Activated T-helper 2 cell treated with anti-CD3 and anti-CD28 coated beads, Interferon-gamma antibody, Interleukin-2, Interleukin-4, amounts not matched to agents 10 μg/mL and 5 μg/mL and 100 μg/mL, durations not matched to agents 14 hours and 24 hours and 36 hours (primary cell): ENCODE measurements around the gene UHRF2. TPM values are rescaled to one million over a fixed set of nuclear protein-coding genes. Genes with fewer than 3 reads are reported as not detected.
"Not testable (repeated sequence)": the region's sequence is repeated elsewhere in the genome, so short reads cannot be mapped to it uniquely, and the experiment has no call there.

Experiments used
- DNase-seq: peaks from one replicate; pipeline ENCODE4 v3.0.0; 2021; ENCODE audit warnings: low spot score
- H3K27ac Mint-ChIP-seq: one replicate; pipeline ENCODE4 v1.8.0; 2021; ENCODE audit warnings: mixed read lengths
- H3K27me3 Mint-ChIP-seq: one replicate; pipeline ENCODE4 v1.8.0; 2021; ENCODE audit warnings: low read depth, mixed read lengths
- H3K36me3 Mint-ChIP-seq: one replicate; pipeline ENCODE4 v1.8.0; 2021; ENCODE audit warnings: low read depth, mixed read lengths
- H3K4me1 Mint-ChIP-seq: one replicate; pipeline ENCODE4 v1.8.0; 2021; ENCODE audit warnings: low read depth, mixed read lengths
- H3K4me3 Mint-ChIP-seq: one replicate; pipeline ENCODE4 v1.8.0; 2021; ENCODE audit warnings: low read depth, mild to moderate bottlenecking, moderate library complexity, mixed read lengths
- H3K9me3 Mint-ChIP-seq: one replicate; pipeline ENCODE4 v1.8.0; 2021; ENCODE audit warnings: mixed read lengths
- intact Hi-C: fragments of 100-400 bp; cut with micrococcal nuclease; formaldehyde crosslinking; loops from one replicate; pipeline ENCODE4 v1.15.1; 2023
- total RNA-seq: library from RNA; stranded (reverse); gene quantifications from 2 replicates; pipeline ENCODE4 v1.2.3, GENCODE V29; 2022

UHRF2 gene
- total RNA-seq, 1 donor from 2014 or later: 79.7 TPM

DNA sequence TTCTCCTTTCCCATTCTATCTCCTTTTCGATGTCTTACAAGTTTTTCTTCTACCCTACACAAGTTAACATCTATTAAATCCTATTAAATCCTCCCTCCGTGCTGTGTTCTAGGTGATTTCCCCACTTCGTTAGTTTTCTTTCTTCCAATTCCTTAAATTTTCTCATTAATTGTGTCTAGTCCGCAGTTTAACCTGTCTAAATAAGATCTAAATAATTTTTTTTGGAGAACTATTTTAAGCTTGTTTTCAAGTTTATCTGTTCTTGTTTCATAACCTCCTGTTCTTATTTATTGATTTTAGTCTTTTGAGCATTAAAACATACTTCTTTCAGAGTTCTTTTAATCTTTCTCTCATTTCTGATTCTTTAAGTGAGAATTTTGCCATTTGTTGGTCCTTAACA, 109.3 kb downstream of the UHRF2 start:
- Mint-ChIP-seq H3K27me3 (no peaks in the 10 kb centered on the region), H3K4me3 (no peak overlapping the region), H3K36me3 (peaks cover 37% of the 10 kb centered on the region), H3K27ac (no peak overlapping the region), H3K9me3 (peaks cover 12% of the 10 kb centered on the region), H3K4me1 (peaks cover 4% of the 10 kb centered on the region)
- no peak for DNase-seq
- intact Hi-C loops: no loop called here

DNA sequence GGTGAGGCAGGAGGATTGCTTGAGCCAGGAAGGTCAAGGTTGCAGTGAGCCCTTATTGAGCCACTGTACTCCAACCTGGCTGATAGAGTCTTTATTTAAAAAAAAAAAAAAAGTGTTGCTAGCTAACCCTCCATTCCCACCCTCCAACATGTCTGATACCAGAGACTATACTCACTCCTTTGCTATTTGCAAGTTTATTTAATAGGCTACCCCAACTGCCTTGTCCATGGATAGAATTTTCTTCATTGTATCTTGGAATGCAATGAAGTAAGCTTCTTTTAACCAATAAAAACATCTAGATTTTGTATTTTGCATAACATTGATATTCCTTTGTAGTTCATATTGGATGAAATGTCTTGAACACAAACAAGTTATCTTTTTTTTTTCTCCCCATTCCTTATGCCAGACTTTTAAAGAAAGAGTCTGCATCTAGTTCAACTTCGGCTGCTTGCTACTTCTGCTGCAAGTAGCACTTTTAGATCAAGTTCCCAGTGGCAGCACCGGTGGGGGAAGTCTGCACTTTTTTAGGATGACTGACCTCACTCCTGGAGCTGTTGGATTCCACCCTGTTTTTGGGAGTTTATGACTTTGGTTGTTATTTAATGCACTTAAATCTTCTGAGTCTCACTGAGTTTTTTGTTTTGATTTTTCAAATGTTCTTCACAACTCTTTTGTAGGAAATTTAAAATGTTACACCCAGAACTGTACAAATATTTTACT, 112.5 kb downstream of the UHRF2 start:
- intact Hi-C loops: no loop called here
- no peak overlapping the region for H3K27ac Mint-ChIP-seq

DNA sequence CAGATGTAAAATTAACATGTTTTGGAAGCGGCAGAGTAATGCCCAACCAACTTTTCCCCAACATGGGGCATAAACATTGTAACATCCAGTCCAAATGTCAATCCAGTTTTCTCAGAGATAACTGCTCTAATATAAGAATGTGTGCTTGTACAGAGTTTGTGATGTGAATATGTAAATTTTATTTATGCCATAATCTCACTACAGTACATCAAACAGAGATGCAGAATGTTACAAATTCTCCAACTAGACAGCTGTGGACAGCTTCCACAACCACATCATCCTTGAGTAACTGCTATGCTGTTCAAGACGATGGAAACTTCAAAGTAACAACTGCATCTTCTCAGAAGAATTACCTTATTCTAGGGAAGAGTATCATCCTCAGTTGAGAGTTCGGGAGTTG, 122.6 kb downstream of the UHRF2 start:
- DNase-seq: no peak
- H3K27me3 Mint-ChIP-seq: no peaks in the 10 kb centered on the region
- peaks cover 4% of the 10 kb centered on the region for H3K4me1 Mint-ChIP-seq
- H3K9me3 Mint-ChIP-seq: no peaks in the 10 kb centered on the region
- intact Hi-C loops: no loop called here
- no peaks in the 10 kb centered on the region for H3K36me3 Mint-ChIP-seq
- no peak overlapping the region for H3K27ac Mint-ChIP-seq
- H3K4me3 Mint-ChIP-seq: no peak overlapping the region

More for the DNA sequence above, 112.5 kb downstream of the UHRF2 start:
- DNase-seq: no peak
- no peaks in the 10 kb centered on the region for H3K4me1 Mint-ChIP-seq
- H3K9me3 Mint-ChIP-seq: peaks cover 7% of the 10 kb centered on the region
- peaks cover 16% of the 10 kb centered on the region for H3K36me3 Mint-ChIP-seq
- no peak overlapping the region for H3K4me3 Mint-ChIP-seq
- H3K27me3 Mint-ChIP-seq: no peaks in the 10 kb centered on the region

DNA sequence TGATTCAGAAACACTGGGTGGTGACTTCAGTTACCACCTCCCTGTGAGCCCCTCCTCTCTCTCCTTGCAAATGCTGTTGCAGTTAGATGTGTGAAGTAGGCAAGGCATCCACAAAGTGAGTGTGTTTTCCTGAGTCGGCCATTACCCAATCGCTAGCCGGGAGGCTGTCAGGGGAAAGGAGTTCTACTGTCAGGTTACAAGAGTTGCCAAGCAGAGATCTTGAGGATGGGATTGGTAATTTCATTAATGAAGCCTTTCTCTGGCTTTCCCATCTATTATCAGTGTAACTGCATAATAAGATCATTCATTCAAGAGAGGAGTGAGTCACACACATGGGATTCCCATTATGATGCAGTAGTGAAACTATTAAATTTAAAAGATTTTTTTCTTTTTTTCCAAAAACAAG, 125.7 kb downstream of the UHRF2 start:
- H3K4me1 Mint-ChIP-seq: peaks cover 4% of the 10 kb centered on the region
- H3K36me3 Mint-ChIP-seq: no peaks in the 10 kb centered on the region
- intact Hi-C loops: no loop called here
- H3K27ac Mint-ChIP-seq: no peak overlapping the region
- peaks cover 5% of the 10 kb centered on the region for H3K27me3 Mint-ChIP-seq
- H3K9me3 Mint-ChIP-seq: no peaks in the 10 kb centered on the region
- H3K4me3 Mint-ChIP-seq: no peak overlapping the region
- no peak for DNase-seq

DNA sequence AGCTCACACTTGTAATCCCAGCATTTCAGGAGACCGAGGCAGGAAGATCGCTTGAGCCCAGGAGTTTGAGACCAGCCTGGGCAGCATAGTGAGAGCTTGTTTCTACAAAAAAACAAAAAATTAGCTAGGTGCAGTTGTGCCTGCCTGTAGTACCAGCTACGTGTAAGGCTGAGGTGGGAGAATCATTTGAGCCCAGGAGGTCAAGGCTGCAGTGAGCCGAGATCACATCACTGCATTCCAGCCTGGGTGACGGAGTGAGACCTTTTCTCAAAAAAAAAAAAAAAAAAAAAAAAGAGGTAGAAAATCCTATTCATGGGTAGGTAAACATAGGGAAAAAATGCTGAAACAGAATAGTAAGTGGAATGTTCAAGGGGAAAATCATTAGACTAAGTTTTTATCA, 129.6 kb downstream of the UHRF2 start:
- DNase-seq, intact Hi-C loops, H3K27me3 Mint-ChIP-seq, H3K27ac Mint-ChIP-seq, H3K36me3 Mint-ChIP-seq, H3K4me1 Mint-ChIP-seq, H3K4me3 Mint-ChIP-seq, H3K9me3 Mint-ChIP-seq: not testable (repeated sequence)

- H3K27ac Mint-ChIP-seq: no peak overlapping the region
- H3K4me3 Mint-ChIP-seq: no peak overlapping the region
Measured at GRCh38 chr9:6543204-6543603, 130.2 kb downstream of the UHRF2 start.

GRCh38 chr9:6545017-6545691, 132.2 kb downstream of the UHRF2 start:
- DNase-seq: no peak
- Mint-ChIP-seq H3K27me3 (peaks cover 5% of the 10 kb centered on the region), H3K9me3 (no peaks in the 10 kb centered on the region), H3K36me3 (no peaks in the 10 kb centered on the region), H3K27ac (no peak overlapping the region), H3K4me1 (no peaks in the 10 kb centered on the region), H3K4me3 (no peak overlapping the region)
- intact Hi-C loops: no loop called here

More at GRCh38 chr9:6543204-6543603, 130.2 kb downstream of the UHRF2 start:
- Mint-ChIP-seq H3K4me1 (peaks cover 4% of the 10 kb centered on the region), H3K27me3 (peaks cover 5% of the 10 kb centered on the region), H3K36me3 (no peaks in the 10 kb centered on the region), H3K9me3 (no peaks in the 10 kb centered on the region)
- intact Hi-C loops: no loop called here
- DNase-seq: no peak

GRCh38 chr9:6549106-6549800, 136.3 kb downstream of the UHRF2 start:
- intact Hi-C loops: no loop called here
- Mint-ChIP-seq H3K4me3 (no peak overlapping the region), H3K27ac (no peak overlapping the region), H3K9me3 (no peaks in the 10 kb centered on the region), H3K4me1 (peaks cover 3% of the 10 kb centered on the region), H3K27me3 (no peaks in the 10 kb centered on the region), H3K36me3 (no peaks in the 10 kb centered on the region)
- DNase-seq: no peak

DNA sequence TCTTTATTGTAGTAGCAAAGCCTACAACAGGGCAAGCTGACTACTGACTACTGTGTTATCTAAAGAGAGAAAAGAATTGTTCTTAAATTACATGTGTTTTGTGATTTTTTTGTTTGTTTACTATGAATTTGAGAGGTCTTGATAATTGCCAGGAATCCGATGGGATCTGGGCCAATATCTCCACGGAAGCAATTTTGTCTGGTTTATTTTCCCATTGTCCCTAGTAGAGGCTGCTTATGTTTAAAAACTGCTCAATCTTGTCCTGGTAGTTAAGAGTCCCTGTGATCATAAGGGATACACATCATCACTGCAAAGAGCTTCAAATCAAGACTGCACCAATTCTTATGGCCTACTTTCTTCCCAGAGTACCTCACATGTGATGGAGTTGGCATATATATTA, 138.1 kb downstream of the UHRF2 start:
- H3K4me1 Mint-ChIP-seq: peaks cover 3% of the 10 kb centered on the region
- H3K27me3 Mint-ChIP-seq: peaks cover 2% of the 10 kb centered on the region
- H3K27ac Mint-ChIP-seq: no peak overlapping the region
- DNase-seq: no peak
- no peak overlapping the region for H3K4me3 Mint-ChIP-seq
- no peaks in the 10 kb centered on the region for H3K9me3 Mint-ChIP-seq
- H3K36me3 Mint-ChIP-seq: no peaks in the 10 kb centered on the region
- intact Hi-C loops: no loop called here

DNA sequence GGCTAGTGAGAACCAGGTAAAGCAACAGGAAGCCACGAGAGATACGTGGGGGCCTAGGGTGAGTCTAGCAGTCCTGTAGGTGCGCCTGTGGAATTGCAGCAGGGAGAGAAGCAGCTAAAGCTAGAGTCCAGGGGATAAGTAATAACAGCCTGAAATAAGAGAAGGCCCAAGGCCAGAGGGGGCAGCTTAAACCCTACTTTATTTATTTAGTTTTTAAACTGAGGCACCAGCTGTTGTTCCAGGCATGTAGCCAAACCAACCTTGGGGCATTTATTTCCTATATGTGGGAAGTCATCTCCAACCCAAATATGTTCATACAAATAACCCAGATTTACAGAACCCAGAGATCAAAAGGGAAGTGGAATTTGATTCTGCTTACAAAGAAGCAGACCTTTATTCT, 139.0 kb downstream of the UHRF2 start:
- no peak for DNase-seq
- Mint-ChIP-seq H3K4me3 (no peak overlapping the region), H3K27me3 (peaks cover 2% of the 10 kb centered on the region), H3K36me3 (no peaks in the 10 kb centered on the region), H3K27ac (no peak overlapping the region), H3K9me3 (no peaks in the 10 kb centered on the region), H3K4me1 (peaks cover 3% of the 10 kb centered on the region)
- intact Hi-C loops: no loop called here

DNA sequence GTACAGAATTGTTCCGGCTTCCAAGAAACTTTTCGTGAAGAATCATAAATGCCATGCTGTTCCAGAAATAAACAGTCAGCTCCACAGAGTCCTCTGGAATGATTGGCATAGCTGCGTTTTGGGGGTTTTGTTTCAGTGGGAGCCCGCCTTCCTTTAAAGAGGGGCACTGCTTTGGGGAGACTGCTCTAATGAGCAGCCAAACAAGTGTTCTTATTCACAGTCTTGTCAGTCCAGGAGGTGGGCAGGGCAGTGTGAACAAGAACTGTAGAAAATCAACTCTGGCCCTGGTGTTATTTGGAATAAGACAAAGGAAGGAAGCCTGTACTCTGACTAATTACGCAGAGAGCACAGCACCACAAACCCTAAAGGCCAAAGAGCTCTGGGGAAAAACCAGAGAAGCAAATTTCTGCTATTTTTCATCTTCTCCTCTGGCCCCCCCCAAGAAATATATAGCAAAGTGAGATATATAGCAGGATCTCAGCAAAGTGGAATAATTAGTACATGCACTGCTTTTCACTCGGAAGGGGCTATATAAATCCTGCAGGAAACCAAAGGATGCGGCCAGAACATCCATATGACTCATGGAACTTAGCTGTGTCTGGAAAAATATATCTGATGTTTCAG, 139.6 kb downstream of the UHRF2 start:
- Mint-ChIP-seq H3K4me1 (peaks cover 3% of the 10 kb centered on the region), H3K36me3 (no peaks in the 10 kb centered on the region), H3K27ac (no peak overlapping the region), H3K9me3 (no peaks in the 10 kb centered on the region), H3K27me3 (peaks cover 2% of the 10 kb centered on the region), H3K4me3 (no peak overlapping the region)
- intact Hi-C loops: no loop called here
- no peak for DNase-seq

GRCh38 chr9:6553866-6554265, 140.9 kb downstream of the UHRF2 start:
- no peaks in the 10 kb centered on the region for H3K9me3 Mint-ChIP-seq

More at GRCh38 chr9:6553866-6554265, 140.9 kb downstream of the UHRF2 start:
- H3K36me3 Mint-ChIP-seq: no peaks in the 10 kb centered on the region
- no peak for DNase-seq
- no peak overlapping the region for H3K4me3 Mint-ChIP-seq
- H3K27ac Mint-ChIP-seq: no peak overlapping the region
- peaks cover 2% of the 10 kb centered on the region for H3K27me3 Mint-ChIP-seq
- peaks cover 3% of the 10 kb centered on the region for H3K4me1 Mint-ChIP-seq
- intact Hi-C loops: no loop called here
